Measurements from ENCODE around the gene SLC47A2. TPM values are rescaled to one million over a fixed set of nuclear protein-coding genes. Genes with fewer than 3 reads are reported as not detected.
A peak's percentile ranks its signal among the peaks of the same experiment; 100 is the strongest.

SLC47A2 gene
- total and polyA plus RNA-seq, 2 of the 13 experiments (the other 11 are each of a cell fraction or from before 2014, with no cell fraction given), result 0.04 TPM; not detected in 1

DNA sequence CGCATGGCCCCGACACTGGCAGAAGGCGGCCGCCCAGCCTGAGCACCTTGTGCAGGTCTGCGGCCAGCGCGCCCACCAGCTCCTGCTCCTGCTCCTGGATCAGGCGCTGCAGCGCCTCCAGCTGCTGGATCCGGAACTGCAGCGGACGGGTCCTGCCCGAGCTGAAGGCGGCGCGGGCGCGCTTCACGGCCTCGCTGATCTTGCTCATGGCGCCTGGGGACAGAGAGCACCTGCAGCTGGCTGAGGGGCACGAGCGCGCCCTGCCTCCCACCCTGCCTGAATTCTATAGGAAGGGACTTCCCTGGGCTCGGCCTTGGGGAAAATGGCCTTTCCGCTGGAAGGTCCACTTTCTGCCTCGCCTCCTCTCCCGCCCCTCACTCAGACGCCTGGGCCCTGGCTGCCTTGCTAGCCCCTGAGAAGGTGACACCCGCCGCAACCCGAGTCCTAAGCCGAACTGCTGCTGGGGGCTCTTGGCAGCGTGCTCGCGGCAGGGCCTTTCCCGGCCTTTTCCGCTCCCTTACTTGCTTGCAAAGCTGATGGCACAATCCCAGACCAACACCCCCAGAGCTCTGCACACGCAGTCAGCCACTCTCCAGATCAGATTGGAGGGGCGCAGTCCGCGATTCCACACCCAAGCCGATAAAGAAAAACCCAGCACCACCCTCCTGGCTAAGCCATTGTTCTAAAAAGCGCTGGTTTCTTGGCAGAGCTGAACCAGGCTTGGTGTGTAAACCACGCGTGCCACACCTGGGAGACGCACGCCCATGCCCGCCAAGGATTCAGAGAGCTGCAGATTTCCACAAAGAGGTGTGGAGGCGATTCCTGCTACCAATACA is 28.8 kb upstream of the SLC47A2 start:
- Histone ChIP-seq H3K4me3 (replicated peaks in 1 of 3; ENCODE audit: insufficient read depth in 1 of 3, low read depth in 2 of 3, low read length in 3 of 3) (no peak overlapping the region), H3K36me3 (replicated peaks in 1 of 2; ENCODE audit: control insufficient read depth in 1 of 2, insufficient read depth in 2 of 2, low read length in 2 of 2) (no peaks in the 10 kb centered on the region), H3K4me2 (ENCODE audit: low read depth, low read length) (no peak overlapping the region), H2AFZ (ENCODE audit: low read length) (no peak overlapping the region), H3K27ac (ENCODE audit: extremely low read length, insufficient read depth, low read length) (no peak overlapping the region), H3K4me1 (ENCODE audit: insufficient read depth, low read length) (peaks cover 44% of the 10 kb centered on the region), H3K9me3 (ENCODE audit: low read length) (no peaks in the 10 kb centered on the region), H3K79me2 (ENCODE audit: insufficient read depth, low read length) (no peaks in the 10 kb centered on the region), H3K9ac (ENCODE audit: insufficient read depth, low read depth, low read length) (no peak overlapping the region), H3K27me3 (ENCODE audit: control insufficient read depth in 1 of 2, insufficient read depth in 2 of 2, low read length in 2 of 2) (no peaks in the 10 kb centered on the region), H4K20me1 (ENCODE audit: insufficient read depth, low read length) (no peaks in the 10 kb centered on the region)
- ChIA-PET CTCF (ENCODE audit: low intra/inter-chr PET ratio, low total read pairs) (no interaction called here), POLR2A (no interaction called here)
- TF ChIP-seq, protein P1, sequence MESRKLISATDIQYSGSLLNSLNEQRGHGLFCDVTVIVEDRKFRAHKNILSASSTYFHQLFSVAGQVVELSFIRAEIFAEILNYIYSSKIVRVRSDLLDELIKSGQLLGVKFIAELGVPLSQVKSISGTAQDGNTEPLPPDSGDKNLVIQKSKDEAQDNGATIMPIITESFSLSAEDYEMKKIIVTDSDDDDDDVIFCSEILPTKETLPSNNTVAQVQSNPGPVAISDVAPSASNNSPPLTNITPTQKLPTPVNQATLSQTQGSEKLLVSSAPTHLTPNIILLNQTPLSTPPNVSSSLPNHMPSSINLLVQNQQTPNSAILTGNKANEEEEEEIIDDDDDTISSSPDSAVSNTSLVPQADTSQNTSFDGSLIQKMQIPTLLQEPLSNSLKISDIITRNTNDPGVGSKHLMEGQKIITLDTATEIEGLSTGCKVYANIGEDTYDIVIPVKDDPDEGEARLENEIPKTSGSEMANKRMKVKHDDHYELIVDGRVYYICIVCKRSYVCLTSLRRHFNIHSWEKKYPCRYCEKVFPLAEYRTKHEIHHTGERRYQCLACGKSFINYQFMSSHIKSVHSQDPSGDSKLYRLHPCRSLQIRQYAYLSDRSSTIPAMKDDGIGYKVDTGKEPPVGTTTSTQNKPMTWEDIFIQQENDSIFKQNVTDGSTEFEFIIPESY (CRISPR knock-in tag; IDR thresholded peaks at IDR 0.05), result peak; percentile 41; the same call in 1 of the 2 replicates
- TF ChIP-seq HOXA3 (CRISPR knock-in tag; IDR thresholded peaks at IDR 0.05), result peak; percentile 21; the same call in 1 of the 2 replicates
- TF ChIP-seq, protein P2, sequence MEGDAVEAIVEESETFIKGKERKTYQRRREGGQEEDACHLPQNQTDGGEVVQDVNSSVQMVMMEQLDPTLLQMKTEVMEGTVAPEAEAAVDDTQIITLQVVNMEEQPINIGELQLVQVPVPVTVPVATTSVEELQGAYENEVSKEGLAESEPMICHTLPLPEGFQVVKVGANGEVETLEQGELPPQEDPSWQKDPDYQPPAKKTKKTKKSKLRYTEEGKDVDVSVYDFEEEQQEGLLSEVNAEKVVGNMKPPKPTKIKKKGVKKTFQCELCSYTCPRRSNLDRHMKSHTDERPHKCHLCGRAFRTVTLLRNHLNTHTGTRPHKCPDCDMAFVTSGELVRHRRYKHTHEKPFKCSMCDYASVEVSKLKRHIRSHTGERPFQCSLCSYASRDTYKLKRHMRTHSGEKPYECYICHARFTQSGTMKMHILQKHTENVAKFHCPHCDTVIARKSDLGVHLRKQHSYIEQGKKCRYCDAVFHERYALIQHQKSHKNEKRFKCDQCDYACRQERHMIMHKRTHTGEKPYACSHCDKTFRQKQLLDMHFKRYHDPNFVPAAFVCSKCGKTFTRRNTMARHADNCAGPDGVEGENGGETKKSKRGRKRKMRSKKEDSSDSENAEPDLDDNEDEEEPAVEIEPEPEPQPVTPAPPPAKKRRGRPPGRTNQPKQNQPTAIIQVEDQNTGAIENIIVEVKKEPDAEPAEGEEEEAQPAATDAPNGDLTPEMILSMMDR (CRISPR knock-in tag; IDR thresholded peaks at IDR 0.05), result peak; percentile 46
- no peak for TF ChIP-seq THAP11 (CRISPR knock-in tag; IDR thresholded peaks at IDR 0.05)
- intact Hi-C loops (cut with micrococcal nuclease; ENCODE audit: unreplicated experiment) (no loop called here), in situ Hi-C loops (cut with HindIII; ENCODE audit: extremely low pct_ligation_motif_present, low pct_unique_long_range_greater_than_20kb) (no loop called here)
- WGBS (ENCODE audit: low lambda C conversion rate), result 95% methylated on average over 41 of the region's 50 CpGs
- DNase-seq (ENCODE audit: low spot score), result no peak
- FAIRE-seq, result no peak
- no TSS peak for BruUV-seq (replicated peaks)
- ATAC-seq, result no peak
